WTC11 (cell line): ENCODE measurements around the gene GALNT18.

Experiments
- TF ChIP-seq, protein P1 (sequence below): sonication (generic); formaldehyde crosslinking; IDR thresholded peaks from 2 replicates; pipeline ENCODE4 v1.8.0; 2022; ENCODE audit warnings: mild to moderate bottlenecking, missing genetic modification reagents
- TF ChIP-seq, protein P2 (sequence below): sonication (generic); formaldehyde crosslinking; IDR thresholded peaks from 2 replicates; pipeline ENCODE4 v1.8.0; 2022; ENCODE audit warnings: mild to moderate bottlenecking, missing genetic modification reagents
- TF ChIP-seq, protein P3 (sequence below): fragments of 200-600 bp; IDR thresholded peaks from 2 replicates; pipeline ENCODE4 v1.8.0; 2022; ENCODE audit warnings: antibody characterized with exemption

DNA sequence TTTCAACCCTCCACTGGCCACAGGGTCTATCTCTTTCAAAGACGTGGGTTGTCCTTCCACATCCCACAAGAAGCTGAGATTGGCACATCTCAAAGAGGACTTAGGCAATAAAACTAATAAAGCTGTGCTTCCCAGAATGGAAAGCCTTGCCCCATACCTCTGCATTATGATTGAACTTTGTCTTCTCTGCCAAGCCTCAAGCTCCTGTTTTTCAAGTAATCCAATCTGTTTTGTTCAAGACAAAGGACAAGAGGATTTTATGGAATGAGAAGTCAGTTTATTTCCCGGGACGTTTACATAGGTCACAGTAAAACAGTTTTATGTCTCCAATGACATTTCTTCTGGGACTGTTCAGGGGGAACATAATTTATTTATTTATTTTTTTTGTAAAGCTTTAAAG lies 108.4 kb downstream of the GALNT18 start:
- TF ChIP-seq, protein P1, sequence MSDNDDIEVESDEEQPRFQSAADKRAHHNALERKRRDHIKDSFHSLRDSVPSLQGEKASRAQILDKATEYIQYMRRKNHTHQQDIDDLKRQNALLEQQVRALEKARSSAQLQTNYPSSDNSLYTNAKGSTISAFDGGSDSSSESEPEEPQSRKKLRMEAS = no peak
- TF ChIP-seq, protein P2, sequence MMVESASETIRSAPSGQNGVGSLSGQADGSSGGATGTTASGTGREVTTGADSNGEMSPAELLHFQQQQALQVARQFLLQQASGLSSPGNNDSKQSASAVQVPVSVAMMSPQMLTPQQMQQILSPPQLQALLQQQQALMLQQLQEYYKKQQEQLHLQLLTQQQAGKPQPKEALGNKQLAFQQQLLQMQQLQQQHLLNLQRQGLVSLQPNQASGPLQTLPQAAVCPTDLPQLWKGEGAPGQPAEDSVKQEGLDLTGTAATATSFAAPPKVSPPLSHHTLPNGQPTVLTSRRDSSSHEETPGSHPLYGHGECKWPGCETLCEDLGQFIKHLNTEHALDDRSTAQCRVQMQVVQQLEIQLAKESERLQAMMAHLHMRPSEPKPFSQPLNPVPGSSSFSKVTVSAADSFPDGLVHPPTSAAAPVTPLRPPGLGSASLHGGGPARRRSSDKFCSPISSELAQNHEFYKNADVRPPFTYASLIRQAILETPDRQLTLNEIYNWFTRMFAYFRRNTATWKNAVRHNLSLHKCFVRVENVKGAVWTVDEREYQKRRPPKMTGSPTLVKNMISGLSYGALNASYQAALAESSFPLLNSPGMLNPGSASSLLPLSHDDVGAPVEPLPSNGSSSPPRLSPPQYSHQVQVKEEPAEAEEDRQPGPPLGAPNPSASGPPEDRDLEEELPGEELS (CRISPR knock-in tag) = no peak
- TF ChIP-seq, protein P3, sequence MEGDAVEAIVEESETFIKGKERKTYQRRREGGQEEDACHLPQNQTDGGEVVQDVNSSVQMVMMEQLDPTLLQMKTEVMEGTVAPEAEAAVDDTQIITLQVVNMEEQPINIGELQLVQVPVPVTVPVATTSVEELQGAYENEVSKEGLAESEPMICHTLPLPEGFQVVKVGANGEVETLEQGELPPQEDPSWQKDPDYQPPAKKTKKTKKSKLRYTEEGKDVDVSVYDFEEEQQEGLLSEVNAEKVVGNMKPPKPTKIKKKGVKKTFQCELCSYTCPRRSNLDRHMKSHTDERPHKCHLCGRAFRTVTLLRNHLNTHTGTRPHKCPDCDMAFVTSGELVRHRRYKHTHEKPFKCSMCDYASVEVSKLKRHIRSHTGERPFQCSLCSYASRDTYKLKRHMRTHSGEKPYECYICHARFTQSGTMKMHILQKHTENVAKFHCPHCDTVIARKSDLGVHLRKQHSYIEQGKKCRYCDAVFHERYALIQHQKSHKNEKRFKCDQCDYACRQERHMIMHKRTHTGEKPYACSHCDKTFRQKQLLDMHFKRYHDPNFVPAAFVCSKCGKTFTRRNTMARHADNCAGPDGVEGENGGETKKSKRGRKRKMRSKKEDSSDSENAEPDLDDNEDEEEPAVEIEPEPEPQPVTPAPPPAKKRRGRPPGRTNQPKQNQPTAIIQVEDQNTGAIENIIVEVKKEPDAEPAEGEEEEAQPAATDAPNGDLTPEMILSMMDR = no peak
